ENCODE data around the gene SRMS. TPM values are rescaled to one million over a fixed set of nuclear protein-coding genes. Genes with fewer than 3 reads are reported as not detected.

The SRMS gene, protein sequence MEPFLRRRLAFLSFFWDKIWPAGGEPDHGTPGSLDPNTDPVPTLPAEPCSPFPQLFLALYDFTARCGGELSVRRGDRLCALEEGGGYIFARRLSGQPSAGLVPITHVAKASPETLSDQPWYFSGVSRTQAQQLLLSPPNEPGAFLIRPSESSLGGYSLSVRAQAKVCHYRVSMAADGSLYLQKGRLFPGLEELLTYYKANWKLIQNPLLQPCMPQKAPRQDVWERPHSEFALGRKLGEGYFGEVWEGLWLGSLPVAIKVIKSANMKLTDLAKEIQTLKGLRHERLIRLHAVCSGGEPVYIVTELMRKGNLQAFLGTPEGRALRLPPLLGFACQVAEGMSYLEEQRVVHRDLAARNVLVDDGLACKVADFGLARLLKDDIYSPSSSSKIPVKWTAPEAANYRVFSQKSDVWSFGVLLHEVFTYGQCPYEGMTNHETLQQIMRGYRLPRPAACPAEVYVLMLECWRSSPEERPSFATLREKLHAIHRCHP
- polyA plus RNA-seq: not detected in 2 replicates
- polyA minus RNA-seq: not detected in 2 replicates

GRCh38 chr20:63547725-63548480 lies at the start of gene SRMS:
Gene SRMS, minus strand, starts transcription at chr20:63547749. Its CDS starts 286 bp downstream, at chr20:63547463.
- Histone ChIP-seq H3K9me3 (ENCODE audit: low read length) (no peaks in the 10 kb centered on the region), H2AFZ (ENCODE audit: low read depth, low read length) (no peak within 1 kb of the TSS), H3K9me2 (ENCODE audit: insufficient read depth, low read length) (no peaks in the 10 kb centered on the region), H3K4me2 (ENCODE audit: low read length) (no peak within 1 kb of the TSS), H3F3A (ENCODE audit: insufficient read depth, low read length, poor library complexity, severe bottlenecking) (no peaks in the 10 kb centered on the region), H3K27ac (ENCODE audit: low read length) (no peak within 1 kb of the TSS), H3K4me3 (ENCODE audit: low read length) (no peak within 1 kb of the TSS), H4K20me1 (ENCODE audit: insufficient read depth) (no peaks in the 10 kb centered on the region), H3K36me3 (ENCODE audit: insufficient read depth, low read length) (no peaks in the 10 kb centered on the region), H3K27me3 (ENCODE audit: insufficient read depth, low read depth, low read length) (no peaks in the 10 kb centered on the region), H3K79me2 (replicated peaks; ENCODE audit: insufficient read depth, low read length) (no peaks in the 10 kb centered on the region), H3K9ac (ENCODE audit: low read length) (no peak within 1 kb of the TSS)
- TF ChIP-seq, protein P1, sequence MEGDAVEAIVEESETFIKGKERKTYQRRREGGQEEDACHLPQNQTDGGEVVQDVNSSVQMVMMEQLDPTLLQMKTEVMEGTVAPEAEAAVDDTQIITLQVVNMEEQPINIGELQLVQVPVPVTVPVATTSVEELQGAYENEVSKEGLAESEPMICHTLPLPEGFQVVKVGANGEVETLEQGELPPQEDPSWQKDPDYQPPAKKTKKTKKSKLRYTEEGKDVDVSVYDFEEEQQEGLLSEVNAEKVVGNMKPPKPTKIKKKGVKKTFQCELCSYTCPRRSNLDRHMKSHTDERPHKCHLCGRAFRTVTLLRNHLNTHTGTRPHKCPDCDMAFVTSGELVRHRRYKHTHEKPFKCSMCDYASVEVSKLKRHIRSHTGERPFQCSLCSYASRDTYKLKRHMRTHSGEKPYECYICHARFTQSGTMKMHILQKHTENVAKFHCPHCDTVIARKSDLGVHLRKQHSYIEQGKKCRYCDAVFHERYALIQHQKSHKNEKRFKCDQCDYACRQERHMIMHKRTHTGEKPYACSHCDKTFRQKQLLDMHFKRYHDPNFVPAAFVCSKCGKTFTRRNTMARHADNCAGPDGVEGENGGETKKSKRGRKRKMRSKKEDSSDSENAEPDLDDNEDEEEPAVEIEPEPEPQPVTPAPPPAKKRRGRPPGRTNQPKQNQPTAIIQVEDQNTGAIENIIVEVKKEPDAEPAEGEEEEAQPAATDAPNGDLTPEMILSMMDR (IDR thresholded peaks at IDR 0.05; ENCODE audit: poor library complexity, severe bottlenecking): no peak
- TF ChIP-seq POLR2AphosphoS5 (IDR thresholded peaks at IDR 0.05) (no peak), MXI1 (conservative IDR thresholded peaks at IDR 0.05; ENCODE audit: poor library complexity, severe bottlenecking) (no peak), EZH2 (IDR thresholded peaks at IDR 0.05; ENCODE audit: borderline replicate concordance, insufficient read depth, low read length, poor library complexity, severe bottlenecking) (no peak), TAF1 (IDR thresholded peaks at IDR 0.05; ENCODE audit: low read depth) (no peak), EP300 (conservative IDR thresholded peaks at IDR 0.05; ENCODE audit: poor library complexity, severe bottlenecking) (no peak), SMC3 (conservative IDR thresholded peaks at IDR 0.05; ENCODE audit: poor library complexity) (no peak), RAD21 (conservative IDR thresholded peaks at IDR 0.05) (no peak)
- TF ChIP-seq, protein P2, sequence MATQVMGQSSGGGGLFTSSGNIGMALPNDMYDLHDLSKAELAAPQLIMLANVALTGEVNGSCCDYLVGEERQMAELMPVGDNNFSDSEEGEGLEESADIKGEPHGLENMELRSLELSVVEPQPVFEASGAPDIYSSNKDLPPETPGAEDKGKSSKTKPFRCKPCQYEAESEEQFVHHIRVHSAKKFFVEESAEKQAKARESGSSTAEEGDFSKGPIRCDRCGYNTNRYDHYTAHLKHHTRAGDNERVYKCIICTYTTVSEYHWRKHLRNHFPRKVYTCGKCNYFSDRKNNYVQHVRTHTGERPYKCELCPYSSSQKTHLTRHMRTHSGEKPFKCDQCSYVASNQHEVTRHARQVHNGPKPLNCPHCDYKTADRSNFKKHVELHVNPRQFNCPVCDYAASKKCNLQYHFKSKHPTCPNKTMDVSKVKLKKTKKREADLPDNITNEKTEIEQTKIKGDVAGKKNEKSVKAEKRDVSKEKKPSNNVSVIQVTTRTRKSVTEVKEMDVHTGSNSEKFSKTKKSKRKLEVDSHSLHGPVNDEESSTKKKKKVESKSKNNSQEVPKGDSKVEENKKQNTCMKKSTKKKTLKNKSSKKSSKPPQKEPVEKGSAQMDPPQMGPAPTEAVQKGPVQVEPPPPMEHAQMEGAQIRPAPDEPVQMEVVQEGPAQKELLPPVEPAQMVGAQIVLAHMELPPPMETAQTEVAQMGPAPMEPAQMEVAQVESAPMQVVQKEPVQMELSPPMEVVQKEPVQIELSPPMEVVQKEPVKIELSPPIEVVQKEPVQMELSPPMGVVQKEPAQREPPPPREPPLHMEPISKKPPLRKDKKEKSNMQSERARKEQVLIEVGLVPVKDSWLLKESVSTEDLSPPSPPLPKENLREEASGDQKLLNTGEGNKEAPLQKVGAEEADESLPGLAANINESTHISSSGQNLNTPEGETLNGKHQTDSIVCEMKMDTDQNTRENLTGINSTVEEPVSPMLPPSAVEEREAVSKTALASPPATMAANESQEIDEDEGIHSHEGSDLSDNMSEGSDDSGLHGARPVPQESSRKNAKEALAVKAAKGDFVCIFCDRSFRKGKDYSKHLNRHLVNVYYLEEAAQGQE (IDR thresholded peaks at IDR 0.05; ENCODE audit: borderline replicate concordance): no peak

DNA sequence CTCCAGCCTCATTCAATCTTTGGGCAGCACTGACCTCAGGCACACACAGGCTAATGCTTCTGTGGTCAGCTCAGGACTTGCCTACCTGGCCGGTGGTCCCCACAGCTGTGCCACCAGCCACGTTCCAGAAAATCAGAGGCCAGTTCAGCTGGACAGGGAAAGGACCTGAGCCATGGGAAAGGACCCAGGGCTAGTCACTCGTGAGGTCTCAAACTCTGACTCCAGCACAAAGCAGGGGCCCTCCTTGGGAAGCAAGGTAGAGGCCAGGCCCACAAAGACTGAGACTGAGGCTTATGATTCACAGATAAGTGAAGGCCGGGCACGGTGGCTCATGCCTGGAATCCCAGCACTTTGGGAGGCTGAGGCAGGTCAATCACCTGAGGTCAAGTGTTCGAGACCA lies 48.9 kb upstream of the SRMS start:
- no peaks in the 10 kb centered on the region for H3K79me2 ChIP-seq (replicated peaks; ENCODE audit: insufficient read depth, low read length)
- no peak overlapping the region for H3K27ac ChIP-seq (ENCODE audit: low read length)
- no peaks in the 10 kb centered on the region for H3K36me3 ChIP-seq (ENCODE audit: insufficient read depth, low read length)
- no peak overlapping the region for H3K4me2 ChIP-seq (ENCODE audit: low read length)
- no peak overlapping the region for H3K9ac ChIP-seq (ENCODE audit: low read length)
- no peaks in the 10 kb centered on the region for H3K9me2 ChIP-seq (ENCODE audit: insufficient read depth, low read length)
- TF ChIP-seq, protein P2 (IDR thresholded peaks at IDR 0.05; ENCODE audit: borderline replicate concordance): no peak
- TF ChIP-seq EZH2 (IDR thresholded peaks at IDR 0.05; ENCODE audit: borderline replicate concordance, insufficient read depth, low read length, poor library complexity, severe bottlenecking) (no peak), POLR2AphosphoS5 (IDR thresholded peaks at IDR 0.05) (no peak), RAD21 (conservative IDR thresholded peaks at IDR 0.05) (no peak), TAF1 (IDR thresholded peaks at IDR 0.05; ENCODE audit: low read depth) (no peak), EP300 (conservative IDR thresholded peaks at IDR 0.05; ENCODE audit: poor library complexity, severe bottlenecking) (no peak)
- TF ChIP-seq, protein P1 (IDR thresholded peaks at IDR 0.05; ENCODE audit: poor library complexity, severe bottlenecking): no peak
- no peaks in the 10 kb centered on the region for H4K20me1 ChIP-seq (ENCODE audit: insufficient read depth)
- no peak overlapping the region for H2AFZ ChIP-seq (ENCODE audit: low read depth, low read length)
- H3K9me3 ChIP-seq (ENCODE audit: low read length): no peaks in the 10 kb centered on the region
- H3K4me3 ChIP-seq (ENCODE audit: low read length): no peak overlapping the region
- no peaks in the 10 kb centered on the region for H3F3A ChIP-seq (ENCODE audit: insufficient read depth, low read length, poor library complexity, severe bottlenecking)
- no peaks in the 10 kb centered on the region for H3K27me3 ChIP-seq (ENCODE audit: insufficient read depth, low read depth, low read length)

Data from neural cell (in vitro differentiated cells).